ENCODE data around the gene SIGLEC9.
A peak's percentile ranks its signal among the peaks of the same experiment; 100 is the strongest.
"Not testable (repeated sequence)": the region's sequence is repeated elsewhere in the genome, so short reads cannot be mapped to it uniquely, and the experiment has no call there.

Gene SIGLEC9

GRCh38 chr19:51168564-51169282, 44.0 kb downstream of the SIGLEC9 start:
- Histone ChIP-seq H3K9me3 (ENCODE audit: control insufficient read depth, insufficient read depth, low read depth, low read length) (no peaks in the 10 kb centered on the region), H3K4me3 (ENCODE audit: low read depth, low read length) (no peak overlapping the region), H3K36me3 (ENCODE audit: control insufficient read depth in 2 of 2, insufficient read depth in 1 of 2, low read length in 2 of 2) (no peaks in the 10 kb centered on the region), H3K4me1 (ENCODE audit: control insufficient read depth, insufficient read depth, low read length) (no peaks in the 10 kb centered on the region; the same call in 1 of the 2 replicates), H3K27ac (ENCODE audit: extremely low read depth, low read depth, low read length) (no peak overlapping the region)
- POLR2A ChIA-PET = no interaction called here
- CTCF ChIA-PET = interaction anchor here (0.9 to 4.2 kb wide), 6 partner anchors 9 to 345 kb away, joined by 3 to 44 read pairs (median 4); no protein-coding TSS in a partner anchor
- TF ChIP-seq ZNF366 (tag by site-specific recombination; conservative IDR thresholded peaks at IDR 0.05) (0 out of 2 replicates have a peak, but pooled peaks have one; percentile 15), ZNF670 (tag by site-specific recombination; IDR thresholded peaks at IDR 0.05; ENCODE audit: low read depth) (no peak), PATZ1 (tag by site-specific recombination; IDR thresholded peaks at IDR 0.05) (0 out of 2 replicates have a peak, but pooled peaks have one; percentile 25), ZNF585B (tag by site-specific recombination; IDR thresholded peaks at IDR 0.05) (no peak), ZNF580 (tag by site-specific recombination; IDR thresholded peaks at IDR 0.05) (no peak), GLIS1 (tag by site-specific recombination; IDR thresholded peaks at IDR 0.05) (peak; percentile 70), ZNF629 (tag by site-specific recombination; IDR thresholded peaks at IDR 0.05) (peak; percentile 20; the same call in 1 of the 2 replicates), ZNF623 (tag by site-specific recombination; IDR thresholded peaks at IDR 0.05) (no peak), BCL11A (tag by site-specific recombination; IDR thresholded peaks at IDR 0.05; ENCODE audit: low read depth) (0 out of 2 replicates have a peak, but pooled peaks have one; percentile 25), ZNF624 (tag by site-specific recombination; IDR thresholded peaks at IDR 0.05) (no peak), ZNF423 (tag by site-specific recombination; IDR thresholded peaks at IDR 0.05) (no peak), TCF7L2 (IDR thresholded peaks at IDR 0.05; ENCODE audit: borderline replicate concordance, low read depth, low read length) (no peak), ZNF335 (tag by site-specific recombination; conservative IDR thresholded peaks at IDR 0.05) (peak; percentile 88)

GRCh38 chr19:51169283-51169918, 44.7 kb downstream of the SIGLEC9 start:
- H3K9me3 ChIP-seq (ENCODE audit: control insufficient read depth, insufficient read depth, low read depth, low read length); POLR2A ChIA-PET; H3K4me3 ChIP-seq (ENCODE audit: low read depth, low read length); H3K36me3 ChIP-seq (ENCODE audit: control insufficient read depth in 2 of 2, insufficient read depth in 1 of 2, low read length in 2 of 2); H3K4me1 ChIP-seq (ENCODE audit: control insufficient read depth, insufficient read depth, low read length); H3K27ac ChIP-seq (ENCODE audit: extremely low read depth, low read depth, low read length): not testable (repeated sequence)
- CTCF ChIA-PET = interaction anchor here (1.0 to 4.2 kb wide), 5 partner anchors 9 to 97 kb away, joined by 3 to 44 read pairs (median 6); no protein-coding TSS in a partner anchor
- TF ChIP-seq PRDM10 (tag by site-specific recombination; IDR thresholded peaks at IDR 0.05) = peak; percentile 14; the same call in 1 of the 2 replicates
- TF ChIP-seq ZNF2 (tag by site-specific recombination; IDR thresholded peaks at IDR 0.05) = 0 out of 2 replicates have a peak, but pooled peaks have one; percentile 36
- TF ChIP-seq ZNF335 (tag by site-specific recombination; conservative IDR thresholded peaks at IDR 0.05) = peak; percentile 42
- peak; percentile 75 for TF ChIP-seq CTCF (tag by site-specific recombination; IDR thresholded peaks at IDR 0.05)
- peak; percentile 66 for TF ChIP-seq ZNF654 (tag by site-specific recombination; IDR thresholded peaks at IDR 0.05; ENCODE audit: low read depth)

All from HEK293 (cell line).